Thyroid gland (tissue), 4 donors: ENCODE data around the gene DRC3. TPM values are rescaled to one million over a fixed set of nuclear protein-coding genes. Genes with fewer than 3 reads are reported as not detected.

Experiments used
- DNase-seq, 2 donors: peaks; one replicate each; pipeline ENCODE4 v3.0.0-alpha.2; 2019
- H3K27ac ChIP-seq, 3 donors: fragments of 200-600 bp; sonication (generic); 1 replicate in 2 of 3; 2 replicates in 1 of 3; pipeline ENCODE4 v1.5.1; 2016 to 2019; ENCODE audit warnings: mild to moderate bottlenecking in 1 of 3, moderate library complexity in 1 of 3
- H3K27me3 ChIP-seq: fragments of 200-600 bp; sonication (generic); one replicate; pipeline ENCODE4 v1.5.1; 2019
- H3K36me3 ChIP-seq, 2 donors: fragments of 200-600 bp; sonication (generic); one replicate each; pipeline ENCODE4 v1.5.1; 2016 to 2019
- H3K4me1 ChIP-seq, 2 donors: fragments of 200-600 bp; sonication (generic); one replicate each; pipeline ENCODE4 v1.5.1; 2017 to 2019
- H3K4me3 ChIP-seq, 3 donors: fragments of 200-600 bp; sonication (generic); replicated peaks in 1 of 3; 1 replicate in 2 of 3; 2 replicates in 1 of 3; pipeline ENCODE4 v1.5.1; 2016; ENCODE audit warnings: mild to moderate bottlenecking in 1 of 3
- H3K9me3 ChIP-seq: fragments of 200-600 bp; sonication (generic); one replicate; pipeline ENCODE4 v1.5.1; 2017
- POLR2A ChIP-seq, 2 donors: fragments of 450-650 bp; IDR thresholded peaks; one replicate each; pipeline ENCODE4 v1.6.1; 2017; ENCODE audit warnings: antibody characterized with exemption in 2 of 2, mild to moderate bottlenecking in 2 of 2, moderate library complexity in 1 of 2
- WGBS, 2 donors: methylation state at CpG; one replicate each; pipeline ENCODE4 v1.1.5; 2017; 5-methylcytosine and 5-hydroxymethylcytosine counted together
- intact Hi-C: fragments of 100-400 bp; cut with DNase I; formaldehyde crosslinking; loops from one replicate; pipeline ENCODE4 v1.15.1; 2023
- total RNA-seq, 4 donors: library from RNA; depleted of rRNA; stranded (reverse); fragments of >200 nt; gene quantifications; one replicate each; pipeline ENCODE4 v1.2.3, GENCODE V29; 2016
- TF ChIP-seq, protein P1 (sequence below), 6 experiments: fragments of 200-600 bp in 3 of 6; fragments of 450-650 bp in 3 of 6; sonication (generic) in 3 of 6; IDR thresholded peaks; one replicate each; pipeline ENCODE4 v1.5.1; 2016 to 2019; ENCODE audit warnings: antibody characterized with exemption in 6 of 6, mild to moderate bottlenecking in 2 of 6, inconsistent platforms in 1 of 6, moderate library complexity in 1 of 6

DRC3 gene
- total RNA-seq, 4 donors from 2014 or later: 18.5 to 28.7 (median 23.4) TPM

- peaks cover 38 to 61% of the 10 kb centered on the region in 2 donors for H3K4me1 ChIP-seq
- no peak for TF ChIP-seq POLR2A (IDR thresholded peaks at IDR 0.05)
- TF ChIP-seq, protein P1, sequence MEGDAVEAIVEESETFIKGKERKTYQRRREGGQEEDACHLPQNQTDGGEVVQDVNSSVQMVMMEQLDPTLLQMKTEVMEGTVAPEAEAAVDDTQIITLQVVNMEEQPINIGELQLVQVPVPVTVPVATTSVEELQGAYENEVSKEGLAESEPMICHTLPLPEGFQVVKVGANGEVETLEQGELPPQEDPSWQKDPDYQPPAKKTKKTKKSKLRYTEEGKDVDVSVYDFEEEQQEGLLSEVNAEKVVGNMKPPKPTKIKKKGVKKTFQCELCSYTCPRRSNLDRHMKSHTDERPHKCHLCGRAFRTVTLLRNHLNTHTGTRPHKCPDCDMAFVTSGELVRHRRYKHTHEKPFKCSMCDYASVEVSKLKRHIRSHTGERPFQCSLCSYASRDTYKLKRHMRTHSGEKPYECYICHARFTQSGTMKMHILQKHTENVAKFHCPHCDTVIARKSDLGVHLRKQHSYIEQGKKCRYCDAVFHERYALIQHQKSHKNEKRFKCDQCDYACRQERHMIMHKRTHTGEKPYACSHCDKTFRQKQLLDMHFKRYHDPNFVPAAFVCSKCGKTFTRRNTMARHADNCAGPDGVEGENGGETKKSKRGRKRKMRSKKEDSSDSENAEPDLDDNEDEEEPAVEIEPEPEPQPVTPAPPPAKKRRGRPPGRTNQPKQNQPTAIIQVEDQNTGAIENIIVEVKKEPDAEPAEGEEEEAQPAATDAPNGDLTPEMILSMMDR (IDR thresholded peaks at IDR 0.05): no peak
- WGBS, 2 donors: 83 to 99% methylated on average over 3 of the region's 3 CpGs
- DNase-seq: no peak
- H3K4me3 ChIP-seq: no peak overlapping the region
- intact Hi-C loops: no loop called here
- no peaks in the 10 kb centered on the region for H3K36me3 ChIP-seq
- no peaks in the 10 kb centered on the region for H3K9me3 ChIP-seq
- H3K27me3 ChIP-seq: no peaks in the 10 kb centered on the region
- no peak overlapping the region for H3K27ac ChIP-seq
These were observed 26.6 kb upstream of the DRC3 start for GRCh38 chr17:17946093-17946492.

GRCh38 chr17:17947309-17947708 is 25.4 kb upstream of the DRC3 start:
- no peak for TF ChIP-seq POLR2A (IDR thresholded peaks at IDR 0.05)
- TF ChIP-seq, protein P1 (IDR thresholded peaks at IDR 0.05): no peak
- Histone ChIP-seq H3K9me3 (no peaks in the 10 kb centered on the region), H3K27ac (no peak overlapping the region), H3K36me3 (no peaks in the 10 kb centered on the region), H3K4me3 (no peak overlapping the region), H3K4me1 (peaks cover 26 to 49% of the 10 kb centered on the region in 2 donors), H3K27me3 (no peaks in the 10 kb centered on the region)
- intact Hi-C loops: no loop called here
- no peak for DNase-seq
- 82 to 88% methylated on average over 5 of the region's 5 CpGs for WGBS, 2 donors

DNA sequence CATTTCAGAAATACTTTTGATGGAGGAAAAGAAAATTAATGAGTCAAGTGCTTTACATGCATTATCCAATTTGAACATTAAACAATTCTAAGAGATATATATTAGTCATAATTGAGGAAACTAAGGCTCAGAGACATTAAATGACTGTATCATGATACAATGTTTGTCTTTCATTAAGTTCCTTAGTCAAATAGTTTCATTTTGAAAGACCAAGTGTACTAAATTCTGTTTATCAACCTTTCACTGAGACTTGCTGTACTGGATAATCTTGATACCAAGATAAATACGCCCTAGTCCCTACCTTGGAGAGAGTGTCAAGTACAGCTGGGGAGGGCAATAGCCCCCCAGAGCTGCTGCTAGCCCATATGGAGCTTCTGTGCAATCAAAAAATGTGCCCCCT is 24.7 kb upstream of the DRC3 start:
- WGBS, 2 donors: 88 to 100% methylated on average over 1 of the region's 1 CpG
- Histone ChIP-seq H3K36me3 (no peaks in the 10 kb centered on the region), H3K27ac (no peak overlapping the region), H3K27me3 (no peaks in the 10 kb centered on the region), H3K4me1 (peaks cover 21 to 42% of the 10 kb centered on the region in 2 donors), H3K9me3 (no peaks in the 10 kb centered on the region), H3K4me3 (no peak overlapping the region)
- intact Hi-C loops: no loop called here
- TF ChIP-seq POLR2A (IDR thresholded peaks at IDR 0.05): no peak
- TF ChIP-seq, protein P1 (IDR thresholded peaks at IDR 0.05): no peak
- no peak for DNase-seq

- peaks cover 12 to 33% of the 10 kb centered on the region in 2 donors for H3K4me1 ChIP-seq
- no peaks in the 10 kb centered on the region for H3K27me3 ChIP-seq
- no peaks in the 10 kb centered on the region for H3K9me3 ChIP-seq
- no peaks in the 10 kb centered on the region for H3K36me3 ChIP-seq
- no peak overlapping the region for H3K4me3 ChIP-seq
- TF ChIP-seq, protein P1 (IDR thresholded peaks at IDR 0.05): no peak
- no peak for TF ChIP-seq POLR2A (IDR thresholded peaks at IDR 0.05)
- peak overlapping the region in 1 of 3 donors; percentile 12 for H3K27ac ChIP-seq
- intact Hi-C loops: no loop called here
- DNase-seq: peak in 1 of 2 donors; percentile 31
- 83 to 91% methylated on average over 7 of the region's 7 CpGs for WGBS, 2 donors
These were observed 22.3 kb upstream of the DRC3 start for GRCh38 chr17:17950347-17950746.

DNA sequence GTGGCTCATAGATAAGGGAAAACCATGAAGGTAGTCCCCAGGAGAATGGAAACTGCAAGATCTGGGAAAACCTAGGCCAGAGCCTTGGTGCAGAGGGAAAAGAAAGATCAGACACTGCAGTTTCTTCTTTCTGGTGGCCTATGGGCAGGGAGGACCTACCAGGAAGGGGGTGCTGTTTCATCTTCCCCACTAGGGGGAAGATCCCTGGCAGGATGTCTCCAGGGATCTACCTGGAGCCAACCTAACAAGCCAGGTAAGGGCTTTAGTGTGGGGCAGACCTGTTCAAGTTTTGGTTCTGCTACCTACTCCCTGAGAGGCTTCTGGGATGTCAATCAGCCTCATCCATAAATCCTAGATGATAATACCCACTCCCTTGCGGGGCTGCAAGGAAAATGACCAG is 21.9 kb upstream of the DRC3 start:
- TF ChIP-seq, protein P1 (IDR thresholded peaks at IDR 0.05): peak in 2 of 6 experiments; percentile 6 to 16
- TF ChIP-seq POLR2A (IDR thresholded peaks at IDR 0.05): no peak
- H3K27me3 ChIP-seq: no peaks in the 10 kb centered on the region
- 80 to 100% methylated on average over 1 of the region's 1 CpG for WGBS, 2 donors
- DNase-seq: no peak
- H3K9me3 ChIP-seq: no peaks in the 10 kb centered on the region
- peak overlapping the region in 1 of 3 donors; percentile 12 for H3K27ac ChIP-seq
- peaks cover 12 to 33% of the 10 kb centered on the region in 2 donors for H3K4me1 ChIP-seq
- intact Hi-C loops: no loop called here
- no peak overlapping the region for H3K4me3 ChIP-seq
- H3K36me3 ChIP-seq: no peaks in the 10 kb centered on the region
